DMS79 treated with DMSO at 0.1 percent for 48 hours (cell line): ENCODE measurements around the gene SUMF1.

Source experiments
- DNase-seq: peaks from one replicate; lab custom pipeline; 2025; lab: John Stamatoyannopoulos, UW

The SUMF1 gene

DNA sequence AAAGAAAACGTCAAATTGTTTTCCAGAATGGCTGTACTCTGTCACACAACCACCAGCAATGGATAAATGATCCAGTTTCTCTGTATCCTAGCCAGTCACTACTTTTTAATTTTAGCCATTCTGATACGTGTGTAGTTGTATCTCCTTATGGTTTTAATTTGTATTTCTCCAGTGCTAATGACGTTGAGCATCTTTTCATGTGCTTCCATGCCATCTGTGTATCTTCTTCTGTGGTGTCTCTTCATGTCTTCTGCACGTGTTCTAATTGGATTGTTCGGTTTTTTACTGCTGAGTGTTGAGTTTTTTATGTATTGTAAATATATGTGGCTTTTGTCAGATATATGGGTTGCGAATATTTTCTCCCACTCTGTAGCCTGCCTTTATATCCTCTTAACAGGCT lies 81.9 kb downstream of the SUMF1 start:
- no peak for DNase-seq

DNA sequence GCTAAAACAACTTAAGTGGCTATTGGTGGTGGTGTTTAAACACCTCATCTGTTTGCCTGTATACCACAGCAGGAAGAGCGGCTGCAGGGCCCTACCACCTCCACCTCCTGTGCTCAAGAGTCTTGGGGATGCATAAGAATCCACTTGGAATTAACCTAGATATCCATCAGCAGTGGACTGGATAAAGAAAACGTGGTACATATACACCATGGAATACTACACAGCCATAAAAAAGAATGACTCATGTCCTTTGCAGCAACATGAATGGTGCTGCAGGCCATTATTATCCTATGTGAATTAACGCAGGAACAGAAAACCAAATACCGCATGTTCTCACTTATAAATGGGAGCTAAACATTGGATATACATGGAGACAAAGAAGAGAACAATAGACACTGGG lies 87.1 kb downstream of the SUMF1 start:
- DNase-seq, result no peak

DNA sequence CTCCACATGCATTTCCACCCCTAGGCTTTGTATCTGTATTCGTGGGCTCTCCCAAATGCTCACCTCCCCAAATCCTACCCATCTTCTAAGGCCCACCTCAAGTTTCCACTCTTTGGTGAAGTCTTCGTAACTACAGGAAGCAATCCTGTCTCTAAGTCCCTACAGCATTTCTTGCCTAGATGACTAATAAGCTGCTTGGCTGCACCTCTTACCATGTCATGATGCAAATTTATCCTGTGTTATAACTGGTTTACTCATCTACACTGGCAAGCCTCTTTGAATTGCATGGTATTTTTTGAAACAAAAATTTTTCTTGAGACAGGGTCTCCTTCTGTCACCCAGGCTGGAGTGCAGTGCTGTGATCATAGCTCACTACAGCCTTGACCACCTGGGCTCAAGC lies 90.6 kb downstream of the SUMF1 start:
- DNase-seq, result no peak

DNA sequence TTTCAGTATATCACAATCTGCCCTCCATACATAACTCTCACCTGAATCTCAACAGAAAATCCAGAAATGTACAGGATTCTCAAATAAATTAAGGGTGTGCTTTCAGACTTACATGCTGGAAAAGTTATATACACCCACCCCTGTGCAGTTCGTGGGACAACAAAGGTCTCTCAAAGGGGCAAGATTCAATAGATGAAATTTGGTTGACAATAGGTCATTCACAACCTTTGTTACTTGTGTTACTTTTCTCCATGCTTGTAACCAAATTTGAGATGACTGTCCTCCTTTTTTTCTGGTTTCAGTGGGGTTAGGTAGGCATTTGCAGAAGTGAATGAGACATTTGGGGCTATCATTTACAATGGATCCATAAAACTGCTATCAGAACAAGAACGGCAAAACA lies 91.2 kb downstream of the SUMF1 start:
- DNase-seq, result no peak

DNA sequence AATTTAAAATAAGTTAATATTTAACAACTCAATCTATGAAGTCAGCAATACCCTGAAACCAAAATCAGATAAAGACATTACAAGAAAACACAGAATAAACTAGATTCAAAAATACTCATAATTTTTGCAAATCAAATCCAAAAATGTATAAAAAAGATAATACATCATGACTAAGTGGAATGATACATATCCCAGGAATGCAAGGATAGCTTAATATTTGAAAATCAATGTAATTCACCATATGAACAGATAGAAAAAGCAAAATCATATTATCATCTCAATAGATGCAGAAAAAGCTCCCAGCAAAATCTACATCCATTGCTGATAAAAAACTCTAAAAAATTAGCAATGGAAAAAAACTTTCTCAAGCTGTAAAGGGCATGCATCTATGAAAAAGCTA lies 93.4 kb downstream of the SUMF1 start:
- no peak for DNase-seq

DNA sequence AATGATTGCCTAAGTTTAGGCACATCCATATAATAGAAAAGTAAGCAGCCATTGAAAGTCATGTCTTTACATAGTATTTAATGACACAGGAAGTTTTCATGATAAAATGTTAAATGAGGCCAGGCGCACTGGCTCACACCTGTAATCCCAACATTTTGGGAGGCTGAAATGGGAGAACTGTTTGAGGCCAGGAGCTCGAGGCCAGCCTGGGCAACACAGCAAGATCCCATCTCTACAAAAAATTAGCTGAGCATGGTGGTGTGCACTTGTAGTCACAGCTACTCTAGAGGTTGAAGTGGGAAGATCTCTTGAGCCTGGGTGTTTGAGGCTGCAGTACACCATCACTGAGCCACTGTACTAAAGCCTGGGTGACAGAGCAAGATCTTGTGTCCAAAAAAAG lies 104.5 kb downstream of the SUMF1 start:
- no peak for DNase-seq

DNA sequence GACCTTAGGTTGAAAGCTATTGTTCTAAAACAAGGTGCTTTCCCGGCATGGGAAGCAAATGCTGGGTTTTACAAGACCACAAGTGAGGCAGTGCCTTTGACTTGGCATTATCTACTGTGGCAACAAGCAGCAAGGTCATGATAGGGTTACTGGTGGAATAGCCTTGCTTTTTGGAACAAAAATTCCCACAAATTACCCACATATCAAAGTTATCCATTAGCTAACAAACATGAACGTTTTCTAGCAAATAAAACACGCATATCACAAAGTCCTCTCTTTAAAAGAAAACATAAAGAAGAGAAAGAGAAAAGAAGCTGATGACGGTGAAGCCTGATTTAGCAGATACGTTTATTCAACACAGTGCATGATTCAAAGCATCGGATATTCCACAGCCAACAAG lies 106.3 kb downstream of the SUMF1 start:
- no peak for DNase-seq

DNA sequence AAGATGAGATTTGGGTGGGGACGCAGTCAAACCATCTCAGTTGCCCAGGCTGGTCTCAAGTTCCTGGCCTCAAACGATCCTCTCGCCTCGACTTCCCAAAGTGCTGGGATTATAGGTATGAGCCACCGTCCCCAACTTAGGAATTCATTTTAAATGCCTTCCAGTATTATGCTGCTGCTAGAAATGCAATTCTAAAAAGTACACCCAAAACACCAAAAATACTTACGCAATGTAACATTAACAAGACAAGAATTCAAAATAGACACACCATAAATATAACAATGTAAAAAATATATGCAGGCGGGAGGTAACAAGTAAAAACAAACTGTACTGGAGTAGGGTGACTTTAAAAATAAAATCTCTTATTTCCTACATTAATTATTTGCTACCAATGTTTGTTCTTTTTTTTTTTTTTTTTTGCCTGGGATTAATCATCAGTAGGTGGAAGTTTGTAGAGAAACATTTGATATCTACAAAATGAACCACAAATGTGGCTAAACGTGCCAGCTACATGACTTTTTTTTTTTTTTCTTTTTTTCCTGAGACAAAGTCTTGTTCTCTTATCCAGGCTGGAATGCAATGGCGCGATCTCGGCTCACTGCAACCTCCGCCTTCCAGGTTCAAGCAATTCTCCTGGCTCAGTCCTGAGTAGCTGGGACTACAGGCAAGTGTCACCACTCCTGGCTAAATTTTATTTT lies 107.1 kb downstream of the SUMF1 start:
- DNase-seq, result no peak

DNA sequence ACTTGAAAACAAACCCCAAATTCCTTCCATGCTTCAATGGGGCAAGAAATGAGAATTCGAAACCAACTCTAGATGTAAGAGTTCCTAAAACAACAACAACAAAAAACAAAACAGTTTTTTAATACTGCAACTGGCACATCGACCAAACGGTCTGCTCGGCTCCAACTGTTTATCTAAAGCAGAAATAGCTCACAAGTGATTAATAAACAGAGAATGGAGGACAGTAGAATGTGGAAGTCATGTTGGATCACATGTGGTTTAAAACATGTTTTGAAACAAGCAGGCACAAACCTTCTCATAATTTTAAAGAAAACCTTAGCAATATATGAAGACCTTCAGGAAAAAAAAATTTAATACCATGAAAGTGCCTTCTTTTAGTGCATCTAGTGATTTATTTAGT lies 108.8 kb downstream of the SUMF1 start:
- no peak for DNase-seq

DNA sequence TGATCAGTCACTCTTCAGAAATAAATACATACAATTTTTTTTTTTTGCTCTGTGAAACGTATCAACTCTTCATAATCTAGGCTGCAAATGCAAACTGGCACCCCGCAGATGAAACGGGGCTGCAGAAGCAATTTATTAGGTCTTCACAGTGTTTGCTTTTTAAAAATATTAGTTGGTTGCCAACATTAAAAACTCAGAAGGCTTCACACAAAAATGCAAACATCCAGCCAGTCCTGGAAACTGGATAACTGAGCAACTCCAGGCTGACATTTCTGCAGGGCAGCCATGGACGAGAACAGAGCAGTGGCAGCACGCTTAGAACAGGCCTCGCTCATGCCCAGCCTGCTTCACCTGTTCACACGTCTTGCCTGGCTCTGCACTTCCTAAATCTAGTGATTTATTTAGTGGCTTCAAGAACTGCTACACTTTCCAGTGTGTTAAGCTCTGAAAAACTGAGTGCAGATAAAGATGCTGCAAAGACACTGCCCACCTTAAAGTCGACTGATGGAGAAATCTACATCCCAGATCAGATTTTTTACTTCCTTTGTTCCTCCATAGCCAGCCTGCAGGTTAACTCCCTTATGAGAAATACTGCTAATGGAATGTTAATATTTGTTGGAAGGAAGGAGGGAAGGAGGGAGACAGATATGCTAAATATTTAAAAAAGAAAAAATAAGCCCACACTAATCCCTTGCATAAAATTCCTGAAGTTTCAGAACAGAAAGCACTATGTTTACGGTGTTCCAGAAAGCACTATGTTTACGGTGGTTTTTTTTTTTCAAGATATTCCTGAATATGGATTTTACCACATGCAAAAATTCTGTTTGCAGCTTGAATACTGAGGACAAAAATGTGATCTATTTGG lies 110.3 kb downstream of the SUMF1 start:
- DNase-seq, result no peak

DNA sequence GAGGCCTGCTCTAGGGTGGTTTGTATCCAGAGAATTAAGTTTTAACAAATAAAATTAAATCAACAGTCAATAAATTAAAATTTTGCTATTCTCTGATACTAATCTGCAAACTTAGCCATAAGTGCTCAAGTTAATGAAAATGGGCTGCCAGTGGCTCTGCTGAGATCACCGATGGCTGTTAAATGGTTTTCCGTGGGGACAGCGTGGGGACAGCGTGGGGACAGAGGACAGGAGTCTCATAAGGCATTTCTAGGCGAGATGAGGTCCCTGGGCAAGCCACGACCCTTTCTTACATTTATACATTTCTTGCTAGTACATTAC lies 110.9 kb downstream of the SUMF1 start:
- no peak for DNase-seq

DNA sequence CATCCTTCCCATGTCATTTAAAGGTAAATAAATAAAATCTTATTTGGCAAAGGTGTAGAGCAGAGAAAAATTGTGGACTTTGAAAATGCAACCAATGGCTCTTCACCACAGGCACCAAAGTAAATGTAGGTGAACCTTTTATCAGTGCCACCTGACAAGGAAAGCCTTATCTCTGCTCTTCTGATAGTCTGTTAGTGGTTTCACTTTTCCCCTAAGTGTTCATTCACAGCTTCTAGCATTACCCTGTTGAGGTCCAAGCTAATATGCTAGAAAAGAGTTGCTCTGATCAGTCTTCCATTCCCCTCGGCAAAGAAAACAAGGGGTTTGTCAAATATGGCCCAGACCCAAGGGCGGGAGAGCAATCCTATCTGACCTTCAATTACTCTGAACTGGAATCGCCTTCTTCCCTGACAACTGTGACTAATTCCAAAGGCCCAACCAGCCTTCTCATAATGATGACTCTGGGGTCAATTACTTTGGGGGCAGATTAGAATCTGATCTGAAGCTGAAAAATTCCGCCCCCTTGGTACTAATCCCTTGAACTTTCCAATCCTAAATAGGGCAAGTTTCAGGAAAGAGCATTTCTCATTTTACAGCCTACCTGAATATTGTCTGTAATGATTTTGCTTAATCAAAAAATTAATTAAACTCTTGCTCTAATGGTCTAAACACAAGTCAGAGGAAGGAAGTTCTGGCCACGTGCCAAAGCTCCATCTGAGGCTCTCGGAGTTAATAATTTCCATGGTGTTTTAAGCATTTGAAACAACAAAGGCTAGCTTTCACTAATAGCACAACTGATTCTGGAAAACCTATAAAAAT lies 111.5 kb downstream of the SUMF1 start:
- peak; percentile 29 for DNase-seq

DNA sequence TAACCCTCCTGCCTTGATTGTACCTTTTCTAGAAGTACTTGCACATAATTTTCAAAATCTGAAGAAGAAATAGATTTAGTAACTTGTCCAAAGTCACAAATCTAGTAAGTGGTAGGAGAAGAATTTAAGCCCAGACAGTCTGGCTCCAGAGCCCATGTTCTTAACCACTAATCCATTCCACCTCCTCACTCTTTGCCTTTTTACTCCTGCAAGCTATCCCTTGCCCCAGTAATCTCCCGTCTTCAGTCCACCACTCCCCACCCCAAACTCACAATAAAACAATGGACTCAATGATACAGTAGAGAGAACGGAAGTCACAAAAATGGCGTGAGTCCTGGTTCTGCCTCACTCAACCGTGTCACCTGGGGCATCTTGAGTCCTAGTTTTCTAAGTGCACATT lies 115.2 kb downstream of the SUMF1 start:
- no peak for DNase-seq

DNA sequence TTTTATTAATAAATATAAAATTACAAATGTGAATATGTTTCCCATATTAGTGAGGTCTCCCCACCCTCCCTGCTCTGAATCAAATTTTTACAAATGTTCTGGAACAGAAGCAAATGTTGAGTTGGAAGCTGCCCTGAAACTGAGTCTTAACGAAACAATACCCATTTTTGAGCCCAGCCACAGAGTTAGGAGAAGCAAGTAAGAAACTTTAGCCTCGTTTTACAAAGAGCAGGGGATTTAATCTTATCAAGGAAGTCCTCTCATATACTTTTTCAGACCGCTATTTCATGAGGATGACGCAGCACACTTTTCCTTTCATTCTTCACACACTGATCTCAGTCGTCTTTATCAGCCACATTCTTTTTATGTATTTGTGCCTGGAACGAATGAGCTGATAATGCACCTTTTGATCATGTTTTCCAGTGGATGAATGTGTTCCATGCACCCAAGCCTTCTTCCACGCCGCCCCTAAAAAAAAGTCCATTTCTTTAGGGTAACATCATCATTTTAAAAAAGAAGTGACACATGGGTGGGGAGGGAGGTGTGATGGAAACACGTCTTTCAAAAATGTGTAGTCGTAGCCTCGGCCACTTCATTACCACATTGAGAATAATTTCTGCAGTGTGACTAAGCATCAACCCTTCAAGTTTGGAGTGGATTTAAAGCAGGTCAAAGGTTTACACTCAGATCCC lies 115.8 kb downstream of the SUMF1 start:
- DNase-seq, result no peak

DNA sequence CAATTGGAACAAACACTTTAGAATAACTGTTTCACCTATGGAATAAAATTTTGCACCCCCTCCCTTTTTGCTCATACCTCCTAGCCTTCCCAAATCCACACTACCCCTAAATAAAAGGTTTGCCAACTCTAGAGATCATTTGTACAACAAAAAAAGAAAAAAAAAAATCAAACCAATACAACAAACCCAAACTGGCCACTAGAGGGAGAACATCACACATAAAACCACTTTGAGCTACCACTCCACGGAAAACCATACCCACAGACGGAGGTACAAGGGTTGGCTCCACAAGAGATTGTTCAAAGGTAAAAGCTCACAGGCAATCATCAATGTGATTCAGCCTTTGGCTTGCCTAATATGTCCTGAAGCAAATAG lies 116.3 kb downstream of the SUMF1 start:
- DNase-seq, result peak; percentile 52

DNA sequence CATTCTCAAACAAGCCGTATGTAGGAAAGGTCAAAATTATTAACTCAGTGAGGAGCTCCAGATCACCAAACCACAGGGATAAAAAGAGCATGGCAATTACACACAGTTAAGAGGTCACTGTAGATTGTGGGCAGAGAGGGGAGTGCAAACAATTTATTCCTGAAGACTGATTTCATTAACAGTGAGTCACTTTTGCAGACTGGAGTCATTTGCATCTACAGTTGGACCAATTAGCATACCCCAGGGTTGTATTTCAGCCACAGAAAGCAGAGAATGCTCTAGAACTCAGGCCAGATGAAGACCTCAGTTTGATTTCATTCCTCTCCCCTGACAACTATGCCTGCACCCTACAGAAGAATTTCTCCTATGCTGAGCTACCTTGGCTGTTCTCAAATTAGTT lies 123.8 kb downstream of the SUMF1 start:
- DNase-seq, result no peak

DNA sequence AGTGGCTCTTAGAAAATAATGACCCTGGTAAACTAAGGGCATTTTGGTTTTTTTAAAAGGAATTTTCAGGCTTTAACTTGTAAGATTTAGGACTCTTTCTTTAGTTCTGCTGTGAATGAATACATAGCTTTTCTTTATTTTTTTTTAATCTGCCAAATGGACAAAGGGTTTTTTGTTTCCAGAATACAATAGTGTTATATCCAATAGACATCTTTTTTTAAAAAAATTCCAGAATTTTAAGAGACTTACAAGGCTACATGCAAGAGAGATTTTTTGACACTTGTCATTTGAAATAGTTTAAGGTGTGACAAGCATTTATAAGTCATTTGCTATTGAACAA lies 125.8 kb downstream of the SUMF1 start:
- DNase-seq, result no peak

DNA sequence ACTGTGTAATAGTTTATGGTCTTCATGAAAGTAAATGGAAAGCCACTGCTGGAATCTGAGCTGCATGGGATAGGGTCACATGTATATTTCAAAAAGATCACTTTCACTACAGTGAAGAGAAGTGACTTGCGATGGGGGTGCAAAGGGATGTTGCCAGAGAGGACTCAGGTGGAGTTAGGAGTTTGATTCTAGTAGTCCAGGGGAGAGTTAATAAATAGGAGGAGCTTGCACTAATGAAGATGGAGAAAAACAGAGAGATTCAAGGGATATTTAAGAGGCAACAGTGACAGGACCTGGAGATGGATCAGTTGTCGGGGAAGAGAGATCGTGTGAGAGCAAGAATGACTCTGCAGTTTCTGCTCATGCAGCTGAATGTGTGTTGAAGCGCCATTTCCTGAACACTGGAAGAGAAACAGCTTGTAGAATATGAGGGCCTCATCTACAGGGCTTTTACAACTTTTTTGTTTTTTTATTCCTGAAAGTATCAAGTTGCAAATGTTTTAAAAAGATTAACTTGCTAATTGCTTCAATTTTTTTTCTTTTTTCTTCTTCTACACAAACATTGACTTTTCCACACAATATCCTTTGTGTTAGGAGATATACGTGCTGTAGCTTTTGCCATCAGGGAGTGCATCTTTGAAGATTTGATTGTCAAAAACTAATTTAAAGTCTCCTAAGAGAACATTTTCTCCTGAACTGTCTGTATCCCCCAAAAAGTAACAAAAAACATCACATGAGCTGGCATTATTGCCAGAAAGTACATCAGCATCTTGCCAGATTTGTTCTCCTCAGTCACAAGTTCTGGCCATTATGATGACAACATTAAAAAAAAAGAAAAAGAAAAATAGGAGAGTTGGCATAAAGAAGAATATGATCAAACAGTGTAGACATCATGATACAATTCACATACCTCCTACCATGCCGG lies 126.4 kb downstream of the SUMF1 start:
- no peak for DNase-seq

DNA sequence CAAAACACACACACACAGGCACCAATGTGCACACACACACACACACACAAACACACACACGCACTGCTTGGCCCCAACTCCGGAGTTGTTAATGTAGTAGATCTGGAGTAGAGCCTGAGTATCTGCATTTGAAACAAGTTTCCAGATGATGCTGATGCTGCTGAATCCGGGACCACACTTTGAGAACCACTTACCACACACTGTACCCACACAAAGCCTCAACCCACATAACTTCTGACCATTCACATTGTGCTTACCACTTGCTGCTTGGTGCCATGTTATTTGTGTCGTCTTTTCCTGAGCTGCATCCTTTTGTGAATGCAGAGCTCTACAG lies 127.0 kb downstream of the SUMF1 start:
- DNase-seq, result no peak

DNA sequence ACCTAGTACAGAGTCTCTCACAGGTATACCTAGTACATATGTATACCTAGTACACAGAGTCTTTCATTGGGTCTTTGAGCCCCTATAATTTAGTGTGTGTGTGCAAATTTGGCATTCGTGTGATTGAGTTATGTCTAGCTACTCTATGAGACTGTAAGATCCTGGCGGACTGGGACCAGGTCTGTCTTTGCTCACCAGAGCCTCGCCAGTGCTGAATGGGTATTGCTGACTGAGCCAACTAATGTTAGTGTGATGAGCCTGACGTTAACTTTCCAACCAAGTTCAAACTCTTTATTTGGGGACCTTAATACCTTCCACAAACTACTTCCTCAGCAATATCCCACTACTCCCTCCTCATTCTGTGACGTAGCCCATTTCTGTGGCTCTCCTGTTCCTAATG lies 128.3 kb downstream of the SUMF1 start:
- no peak for DNase-seq

DNA sequence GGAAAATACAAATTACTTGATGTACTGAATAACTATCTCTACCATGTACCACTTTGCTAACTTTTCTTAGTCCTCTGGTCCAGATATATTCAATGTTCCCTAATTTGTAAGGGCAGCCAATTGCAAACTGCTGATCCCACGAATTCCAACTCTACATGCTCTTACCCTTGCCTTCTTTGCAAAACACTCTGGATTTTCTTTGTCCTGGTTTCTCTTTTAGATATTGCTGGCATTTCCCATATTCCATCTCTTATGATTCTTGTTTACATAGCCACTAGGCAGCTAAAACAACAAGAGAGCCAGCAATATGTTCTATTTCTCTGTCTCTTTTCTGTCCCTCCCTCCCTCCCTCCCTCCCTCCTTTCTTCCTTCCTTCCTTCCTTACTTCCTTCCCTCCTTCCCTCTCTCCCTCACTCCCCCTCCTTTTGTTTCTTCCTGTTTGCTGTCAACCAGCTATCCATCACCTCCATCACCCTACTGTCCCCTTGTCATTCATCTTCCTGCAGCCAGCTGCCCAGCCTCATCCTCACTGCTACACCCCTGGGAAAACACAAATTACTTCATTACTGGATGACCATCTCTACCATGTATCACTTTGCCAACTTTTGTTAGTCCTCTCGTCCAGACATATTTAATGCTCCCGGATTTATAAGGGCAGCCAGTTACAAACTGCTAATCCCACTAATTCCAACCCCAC lies 130.1 kb downstream of the SUMF1 start:
- DNase-seq, result no peak
